NCI-H345 treated with DMSO at 0.1 percent for 48 hours (cell line): ENCODE measurements around the gene SLC30A4.

Experiments used
- DNase-seq: peaks from one replicate; lab custom pipeline; 2025; ENCODE audit not compliant: unreplicated experiment; lab: John Stamatoyannopoulos, UW

SLC30A4 gene

GRCh38 chr15:45454814-45455213 is 67.7 kb downstream of the SLC30A4 start:
- DNase-seq, result no peak

- DNase-seq, result no peak
These were observed 71.3 kb downstream of the SLC30A4 start for GRCh38 chr15:45451265-45451664.

DNA sequence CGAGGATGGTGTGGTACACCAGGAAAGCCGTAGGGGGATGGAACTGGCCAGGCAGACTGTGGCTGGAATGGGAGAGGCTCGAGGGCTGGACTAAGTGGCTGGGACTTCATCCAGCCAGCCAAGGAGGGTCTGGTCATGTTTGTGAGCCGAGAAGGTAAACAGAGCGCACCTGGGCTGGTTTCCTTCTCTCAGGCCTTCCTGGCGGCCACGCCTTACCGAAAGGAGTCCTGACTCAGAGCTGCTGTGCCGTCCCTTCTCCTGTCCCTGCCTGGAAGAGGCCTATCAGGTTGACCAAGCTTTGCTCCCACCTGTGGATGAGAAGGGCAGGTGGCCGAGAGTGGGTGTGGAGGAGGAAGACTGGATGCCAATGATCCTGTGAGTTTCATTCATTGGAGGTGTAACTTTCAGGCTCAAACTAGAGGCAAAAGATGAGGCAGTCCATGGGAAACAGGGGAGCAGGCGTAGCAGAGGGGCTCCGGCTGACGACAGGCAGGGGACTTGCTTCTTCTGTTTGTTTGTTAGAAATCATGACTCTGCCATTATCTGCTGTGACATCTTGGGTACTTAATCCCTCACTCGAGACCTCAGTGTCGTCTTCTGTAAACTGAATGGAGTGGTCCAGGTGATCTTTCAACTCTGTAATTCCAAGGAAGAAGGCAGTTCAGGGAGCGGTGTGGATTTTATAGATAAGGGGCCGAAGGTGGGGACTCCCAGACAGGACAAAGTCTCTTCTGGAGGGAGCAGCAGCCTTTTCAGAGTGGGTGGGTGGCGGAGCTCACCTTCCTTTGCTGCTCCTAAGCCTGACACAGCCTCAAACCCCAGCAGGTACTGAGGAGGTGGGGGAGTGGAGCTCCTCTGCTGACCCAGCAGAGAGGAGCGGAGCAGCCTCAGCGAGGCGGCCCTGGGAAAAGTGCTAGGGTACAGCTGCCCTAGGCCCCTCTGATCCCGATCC is 72.4 kb downstream of the SLC30A4 start:
- no peak for DNase-seq

GRCh38 chr15:45449395-45449794 is 73.2 kb downstream of the SLC30A4 start:
- DNase-seq, result no peak

GRCh38 chr15:45448066-45448915 is 74.3 kb downstream of the SLC30A4 start:
- DNase-seq, result no peak

GRCh38 chr15:45443645-45444044 is 78.9 kb downstream of the SLC30A4 start:
- DNase-seq, result no peak

GRCh38 chr15:45442507-45443135 is 79.9 kb downstream of the SLC30A4 start:
- DNase-seq, result no peak

DNA sequence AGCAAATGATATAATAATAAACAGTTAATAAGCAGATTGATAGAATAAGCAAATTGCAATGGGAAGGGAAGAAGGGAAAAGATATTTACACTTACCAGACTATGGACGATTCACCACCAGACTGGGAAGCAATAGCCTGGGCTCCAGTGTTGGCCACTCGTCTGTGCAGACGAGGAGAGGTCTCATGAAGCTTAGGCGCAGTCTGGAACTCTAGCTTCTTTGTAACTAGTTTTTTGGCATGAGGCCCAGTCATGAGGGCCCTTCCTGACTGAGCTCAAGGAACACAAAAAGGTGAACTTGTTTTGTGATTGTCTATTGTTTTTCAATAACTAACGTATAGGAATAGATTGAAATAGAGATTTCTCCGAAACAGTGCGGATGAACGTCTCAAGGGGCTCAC is 80.9 kb downstream of the SLC30A4 start:
- no peak for DNase-seq

GRCh38 chr15:45441036-45441435 is 81.5 kb downstream of the SLC30A4 start:
- no peak for DNase-seq

DNA sequence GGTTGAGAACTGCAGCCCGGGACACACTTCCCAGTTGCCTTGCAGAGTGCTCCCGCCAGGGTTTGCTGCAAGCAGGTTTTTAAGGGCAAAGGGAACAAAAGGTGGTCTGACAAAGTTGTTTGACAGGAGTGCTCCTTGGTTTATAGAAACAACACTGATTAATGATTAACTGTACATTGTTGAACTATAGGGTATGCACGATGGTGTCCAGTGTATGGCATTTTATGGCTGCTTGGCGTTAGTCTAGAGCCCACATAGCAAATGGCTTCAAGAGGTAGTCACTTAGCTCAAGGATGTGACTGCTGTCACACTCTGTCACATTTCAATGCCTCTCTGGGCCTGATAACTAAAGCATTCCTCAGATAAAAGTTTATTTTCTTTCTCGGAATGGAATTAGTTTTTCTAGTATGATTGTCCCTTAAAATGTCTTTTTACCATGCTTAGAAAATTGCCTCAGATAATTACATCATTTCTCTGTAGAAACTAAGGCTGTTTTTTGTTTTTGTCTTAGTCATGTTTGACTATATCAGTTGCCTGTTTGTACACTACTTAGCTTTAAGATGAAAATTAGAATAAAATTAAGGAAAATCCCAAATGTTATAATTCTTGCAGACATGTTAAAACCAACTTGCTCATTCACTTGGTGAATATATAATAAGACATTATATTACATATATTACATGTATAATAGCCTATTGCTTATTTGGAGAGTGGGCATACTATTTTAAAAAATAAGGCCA is 82.9 kb downstream of the SLC30A4 start:
- DNase-seq, result no peak

DNA sequence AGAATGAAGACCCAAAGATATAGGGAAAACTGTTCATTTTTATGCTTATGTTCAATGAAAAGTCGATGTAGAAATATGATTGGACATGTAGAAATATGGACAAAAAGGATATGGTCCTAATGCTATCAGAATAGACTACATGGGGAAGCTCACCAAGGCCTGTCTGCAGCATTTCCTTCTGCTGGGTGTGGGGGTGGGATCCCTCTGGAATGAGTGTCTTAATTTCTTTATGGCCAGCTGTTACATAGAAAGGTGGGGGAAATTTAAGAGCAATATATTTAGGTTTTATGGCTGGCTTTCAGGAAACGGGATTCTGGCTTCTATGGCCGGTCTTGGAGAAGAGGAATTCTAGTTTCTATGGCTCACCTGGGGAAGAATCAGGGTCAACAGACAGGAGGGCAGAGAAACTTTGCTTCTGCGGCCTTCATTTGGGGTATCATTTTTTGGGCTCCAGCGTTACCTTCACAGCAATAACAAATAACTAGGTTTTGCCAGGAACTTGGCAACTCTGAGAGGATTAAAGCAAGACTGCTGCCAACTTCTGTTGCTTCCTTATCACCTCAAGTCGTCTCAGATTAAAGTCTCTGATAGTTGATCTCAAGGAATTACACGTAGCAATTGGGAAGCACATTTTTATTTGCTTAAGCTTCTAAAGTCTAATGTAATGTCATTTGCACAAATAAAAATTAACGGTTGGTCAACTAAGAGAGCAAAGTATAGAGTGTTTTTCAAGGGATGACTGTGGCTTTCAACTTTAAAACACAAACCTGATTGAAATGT is 87.2 kb downstream of the SLC30A4 start:
- DNase-seq, result no peak

DNA sequence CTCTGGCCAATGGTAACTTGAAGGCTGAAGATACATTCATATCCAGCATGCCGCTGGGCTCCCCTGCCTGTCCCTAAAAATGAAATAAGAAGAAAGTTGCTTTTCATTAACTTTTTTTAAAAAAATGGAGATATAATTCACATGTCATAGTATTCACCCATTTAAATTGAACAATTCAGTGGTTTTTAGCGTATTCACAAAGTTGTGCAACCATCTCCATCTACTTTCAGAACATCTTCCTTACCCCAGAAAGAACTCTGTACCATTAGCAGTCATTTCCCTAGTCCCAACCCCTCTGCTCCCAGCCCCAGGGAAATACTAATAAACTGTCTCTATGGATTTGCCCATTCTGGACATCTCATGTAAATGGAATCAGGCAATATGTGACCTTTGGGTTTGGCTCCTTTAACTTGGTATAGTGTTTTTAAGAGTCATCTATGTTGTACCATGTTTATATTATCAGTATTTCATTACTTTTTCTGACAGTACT is 88.4 kb downstream of the SLC30A4 start:
- no peak for DNase-seq

DNA sequence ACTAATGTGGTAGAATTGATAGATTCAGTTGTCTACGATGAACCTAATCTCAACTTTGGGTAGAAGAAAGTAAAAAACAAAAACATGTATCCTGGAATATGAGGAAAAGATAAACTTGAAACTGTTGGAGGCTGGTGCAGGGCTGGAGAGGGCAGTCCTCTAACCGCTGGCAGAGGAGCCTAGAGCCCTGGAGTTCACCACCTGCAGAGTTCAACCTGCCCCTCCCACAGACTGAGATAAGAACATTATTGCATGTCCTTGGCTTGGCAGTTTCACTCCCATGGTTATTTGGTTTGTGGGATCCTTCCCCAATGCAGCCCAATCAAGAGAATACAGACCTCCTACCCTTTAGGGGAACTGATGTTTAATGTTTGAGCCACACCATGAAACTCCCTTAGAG is 91.0 kb downstream of the SLC30A4 start:
- DNase-seq, result no peak

DNA sequence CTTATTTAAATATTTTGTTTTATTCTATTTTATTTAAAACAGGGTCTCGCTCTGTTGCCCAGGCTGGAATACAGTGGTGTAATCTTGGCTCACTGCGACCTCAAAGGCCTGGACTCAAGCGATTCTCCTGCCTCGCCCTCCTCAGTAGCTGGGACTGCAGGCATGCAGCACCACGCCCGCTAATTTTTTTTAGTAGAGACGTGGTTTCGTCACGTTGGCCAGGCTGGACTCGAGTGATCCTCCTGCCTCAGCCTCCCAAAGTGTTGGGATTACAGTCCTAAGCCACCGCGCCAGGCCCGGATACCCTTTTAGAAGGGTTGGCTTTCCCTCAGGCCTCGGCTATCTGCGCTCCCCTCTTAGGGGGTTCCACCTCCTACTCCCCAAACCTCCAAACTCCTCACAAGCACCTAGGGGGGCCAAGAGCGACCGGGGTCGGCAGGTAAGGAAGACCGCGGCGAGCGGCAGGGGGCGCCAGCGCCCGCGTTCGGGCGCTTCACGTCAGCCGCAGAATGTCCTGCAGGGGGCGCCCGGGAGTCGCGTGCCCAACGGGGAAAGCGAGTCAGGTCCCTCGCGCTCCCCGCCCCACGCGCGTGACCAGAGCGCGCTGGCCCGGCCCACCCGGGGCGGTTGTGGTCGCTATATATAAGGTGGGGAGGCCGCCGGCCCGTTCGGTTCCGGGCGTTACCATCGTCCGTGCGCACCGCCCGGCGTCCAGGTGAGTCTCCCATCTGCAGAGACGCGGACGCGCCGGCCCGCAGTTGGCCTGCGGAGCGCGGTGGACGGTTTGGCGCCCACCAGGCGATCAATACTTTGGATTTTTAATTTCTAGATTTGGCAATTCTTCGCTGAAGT is 92.4 kb downstream of the SLC30A4 start:
- peak; percentile 16 for DNase-seq
